GM21576 (cell line): ENCODE data around the gene COL21A1.
"Not testable (repeated sequence)": the region's sequence is repeated elsewhere in the genome, so short reads cannot be mapped to it uniquely, and the experiment has no call there.

ENCODE experiments used
- ATAC-seq: cut with Tn5 transposase; IDR thresholded peaks from one replicate; pipeline ENCODE4 v1.9.1; 2021; ENCODE audit warnings: mild to moderate bottlenecking, moderate library complexity; ENCODE audit not compliant: unreplicated experiment

The COL21A1 gene

DNA sequence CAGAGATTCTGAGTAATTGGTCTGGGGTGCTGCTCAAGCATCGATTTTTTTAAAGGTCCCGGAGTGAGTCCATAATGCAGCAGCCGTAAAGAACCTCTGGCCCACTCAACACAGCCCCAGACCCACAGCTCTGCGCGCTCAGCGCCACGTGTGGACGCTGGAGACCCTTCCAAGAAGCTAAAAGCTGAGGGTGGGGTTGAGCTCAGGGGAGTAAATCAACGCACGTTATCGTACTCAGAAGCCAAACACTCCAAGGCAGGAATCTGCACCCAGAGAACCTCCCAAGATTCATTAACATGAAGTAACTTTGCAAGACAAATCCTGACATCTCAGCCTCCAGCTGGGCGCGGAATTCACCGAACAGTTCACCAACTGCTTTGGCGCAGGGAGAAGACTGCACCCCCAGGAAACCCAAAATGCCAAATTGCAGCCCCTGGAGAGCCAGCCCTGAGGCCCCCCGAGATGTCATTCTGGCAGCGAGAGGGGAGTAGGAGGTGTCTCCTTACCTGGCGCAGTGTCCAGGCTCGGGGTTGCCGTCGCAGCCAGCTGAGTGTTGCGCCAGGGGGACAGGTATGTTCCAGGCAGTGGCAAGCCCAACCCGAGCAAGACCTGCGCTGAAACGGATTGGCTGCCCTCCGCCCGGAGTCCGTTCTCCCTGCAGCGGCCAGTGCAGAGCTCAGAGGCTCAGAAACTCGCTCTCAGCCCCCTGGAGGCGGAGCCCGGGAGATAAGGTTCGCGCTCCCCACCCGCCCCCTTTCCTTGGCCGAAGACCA is at the start of gene COL21A1:
Gene COL21A1 (minus strand): TSS at position 700 of the 773 bp plus-strand sequence. CDS start 64,962 bp downstream, outside the sequence.
- no peak for ATAC-seq

DNA sequence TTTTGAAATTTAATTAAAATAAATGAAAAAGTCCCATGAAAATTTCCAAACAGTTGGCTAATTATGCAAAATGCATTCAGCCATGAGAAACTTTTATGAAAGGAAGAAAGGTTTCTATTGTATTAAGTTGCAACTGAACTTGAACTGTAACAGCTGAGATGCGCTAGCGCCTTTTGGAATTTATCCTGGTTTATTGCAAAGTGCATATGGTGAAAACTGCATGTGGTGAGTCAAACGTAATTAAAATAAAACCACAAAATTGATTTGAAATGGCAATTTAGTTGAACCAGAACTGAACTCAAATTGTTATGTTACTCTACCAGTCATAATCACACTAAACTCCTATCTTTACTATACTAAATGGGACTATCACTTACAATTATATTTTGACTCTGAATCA is 46.4 kb upstream of the COL21A1 start:
- no peak for ATAC-seq

- no peak for ATAC-seq
These were observed 45.3 kb upstream of the COL21A1 start for GRCh38 chr6:56292505-56293181.

DNA sequence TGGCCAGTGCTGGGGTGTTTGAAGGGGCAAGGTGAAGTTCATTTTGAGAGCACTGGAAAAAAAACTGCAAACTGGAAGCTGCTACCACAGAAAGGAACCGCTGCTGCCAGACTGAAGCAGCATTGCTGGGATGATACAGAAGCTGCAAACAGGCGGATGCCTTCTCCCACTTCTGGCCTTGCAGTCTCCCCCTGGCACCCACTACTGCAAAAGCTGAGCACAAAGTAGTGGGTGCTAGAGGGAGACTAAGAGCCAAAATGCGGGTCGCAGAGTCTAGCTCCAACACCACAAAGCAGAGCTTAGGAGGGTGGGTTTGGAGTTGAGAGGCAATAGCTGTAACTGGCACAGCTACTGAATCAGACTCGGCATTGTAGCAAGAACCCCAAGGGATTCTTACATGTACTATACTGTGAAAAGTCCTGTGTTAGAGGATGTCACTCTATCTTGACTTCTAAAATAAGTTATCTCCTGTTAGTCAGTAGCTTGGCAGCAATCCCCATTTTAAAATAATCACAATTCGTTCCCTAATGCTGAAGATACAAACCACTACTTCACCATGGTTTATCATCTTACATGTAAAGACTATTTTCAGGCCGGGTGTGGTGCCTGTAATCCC is 44.0 kb upstream of the COL21A1 start:
- ATAC-seq = no peak

DNA sequence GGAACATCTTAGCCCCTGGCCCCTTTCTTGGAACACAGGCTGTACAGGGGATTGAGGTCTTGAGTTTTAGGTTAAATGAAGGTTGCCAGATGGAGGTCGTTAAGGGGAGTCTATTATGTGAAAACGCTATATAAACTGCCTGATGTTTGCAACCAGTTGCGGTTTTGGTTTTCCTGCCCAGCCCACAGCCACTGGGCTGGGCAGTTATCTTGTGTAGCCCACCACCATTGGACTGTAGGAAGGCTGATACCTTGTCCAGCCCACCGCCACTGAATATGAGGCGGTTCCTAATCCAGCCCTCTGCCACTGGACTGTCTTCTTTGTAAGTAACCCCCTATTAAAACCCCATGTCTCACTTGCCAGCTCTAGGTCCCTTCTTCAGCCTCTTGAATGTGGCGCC is 42.3 kb upstream of the COL21A1 start:
- no peak for ATAC-seq

GRCh38 chr6:56288347-56288746 is 41.0 kb upstream of the COL21A1 start:
- no peak for ATAC-seq

GRCh38 chr6:56282391-56282790 is 35.0 kb upstream of the COL21A1 start:
- no peak for ATAC-seq

DNA sequence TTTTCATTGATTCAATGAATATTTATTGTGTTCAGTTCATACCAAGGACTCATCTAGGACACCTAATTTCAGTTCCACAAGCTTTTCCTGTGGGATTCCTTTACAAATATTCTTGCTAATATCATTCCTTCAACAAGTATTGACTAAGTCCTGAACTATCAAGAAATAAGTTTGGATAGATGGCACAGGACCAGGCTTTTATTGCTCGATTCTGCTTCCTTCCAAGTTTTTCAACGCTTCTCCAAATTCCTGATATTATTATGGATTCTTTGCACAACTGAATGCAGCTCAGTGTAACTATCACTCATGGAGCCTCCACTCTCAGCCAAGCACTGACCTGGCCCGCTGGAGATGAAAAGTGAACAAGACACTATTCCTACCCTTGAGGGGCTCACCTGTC is 32.7 kb upstream of the COL21A1 start:
- no peak for ATAC-seq

- no peak for ATAC-seq
These were observed 32.1 kb upstream of the COL21A1 start for GRCh38 chr6:56279331-56280080.

DNA sequence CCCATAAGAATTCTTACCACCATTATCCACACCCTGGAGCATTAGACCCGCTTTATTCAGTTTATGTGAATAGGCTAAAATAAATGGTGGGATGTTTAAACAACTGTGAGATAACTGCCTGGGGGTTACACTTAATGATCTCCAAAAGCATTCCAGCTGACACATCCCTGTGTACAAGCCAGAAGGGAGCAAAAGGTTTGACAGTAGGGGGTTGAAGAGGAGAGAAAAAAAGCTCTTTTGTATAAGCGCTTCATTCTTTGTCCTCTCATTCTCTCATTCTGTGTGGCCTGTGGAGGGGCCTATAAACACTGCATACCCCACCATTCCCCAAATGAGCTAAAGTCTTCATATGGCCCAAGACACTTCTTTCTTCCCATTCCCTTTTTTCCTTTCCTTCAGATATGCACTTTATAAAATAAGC is 30.8 kb upstream of the COL21A1 start:
- ATAC-seq = no peak

- ATAC-seq = no peak
These were observed 23.5 kb upstream of the COL21A1 start for GRCh38 chr6:56270812-56271441.

DNA sequence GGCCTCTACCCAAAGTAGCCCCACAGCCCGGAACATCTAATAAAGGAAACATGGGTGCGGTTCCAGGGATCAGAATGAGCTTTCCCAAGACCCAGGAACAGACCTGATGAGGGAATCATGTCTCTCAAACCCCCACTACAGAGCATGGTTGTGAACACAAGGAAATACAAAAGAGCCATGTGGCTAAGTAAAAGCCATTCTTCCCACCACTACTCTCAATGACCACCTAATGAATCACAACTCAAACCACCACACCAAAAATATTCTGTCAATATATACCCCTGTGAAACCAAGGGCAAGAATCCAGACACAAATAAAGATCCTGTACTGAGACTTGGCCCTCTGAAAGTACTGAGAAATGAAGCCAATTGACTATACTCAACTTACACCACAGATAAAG is 20.9 kb upstream of the COL21A1 start:
- ATAC-seq = no peak

- no peak for ATAC-seq
These were observed 18.6 kb upstream of the COL21A1 start for GRCh38 chr6:56266011-56266410.

DNA sequence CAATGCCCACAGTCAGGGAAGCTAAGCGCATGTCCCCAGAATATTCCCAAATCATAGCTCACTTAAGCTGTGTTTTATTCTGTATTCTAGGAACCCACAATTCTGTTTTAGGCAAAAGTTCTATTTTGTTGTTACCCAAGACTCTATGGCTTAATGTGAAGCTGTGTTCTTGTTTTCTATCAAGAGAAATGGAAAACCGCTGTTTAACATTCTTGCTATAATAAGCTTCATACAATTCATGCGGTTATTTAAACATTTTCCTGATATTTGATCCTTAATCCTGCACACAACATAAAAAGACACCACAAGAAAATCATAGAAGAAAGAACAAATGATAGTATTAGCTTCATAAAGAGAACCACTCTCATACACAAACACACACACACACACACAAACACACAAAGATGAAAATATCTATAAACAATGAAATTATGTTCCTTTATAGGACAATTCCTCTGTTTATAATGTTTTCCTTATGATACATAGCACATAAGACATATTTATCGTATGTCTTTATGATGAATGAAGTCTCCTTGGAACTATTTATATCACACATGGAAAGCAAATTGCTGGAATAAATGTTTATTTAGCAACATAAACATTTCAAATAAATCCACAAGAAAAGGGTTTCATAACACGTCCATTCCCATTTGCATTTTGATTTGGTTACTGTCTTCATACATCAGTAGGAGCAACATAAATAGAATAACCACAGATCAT is 16.4 kb upstream of the COL21A1 start:
- no peak for ATAC-seq

DNA sequence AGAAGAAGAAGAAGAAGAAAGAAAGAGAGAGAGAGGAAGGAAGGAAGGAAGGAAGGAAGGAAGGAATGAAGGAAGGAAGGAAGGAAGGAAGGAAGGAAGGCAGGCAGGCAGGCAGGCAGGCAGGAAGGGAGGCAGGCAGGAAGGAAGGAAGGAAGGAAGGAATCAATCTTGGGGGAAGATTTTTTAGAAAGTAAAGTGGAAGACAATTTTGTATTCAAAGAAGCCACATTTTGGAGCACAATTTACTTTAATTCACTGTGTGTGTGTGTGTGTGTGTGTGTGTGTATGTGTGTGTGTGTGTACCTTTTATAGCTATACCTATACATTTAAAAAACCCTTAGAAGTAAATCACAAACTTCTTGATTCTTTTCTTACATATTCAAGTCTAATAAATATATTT is 13.2 kb upstream of the COL21A1 start:
- not testable (repeated sequence) for ATAC-seq

DNA sequence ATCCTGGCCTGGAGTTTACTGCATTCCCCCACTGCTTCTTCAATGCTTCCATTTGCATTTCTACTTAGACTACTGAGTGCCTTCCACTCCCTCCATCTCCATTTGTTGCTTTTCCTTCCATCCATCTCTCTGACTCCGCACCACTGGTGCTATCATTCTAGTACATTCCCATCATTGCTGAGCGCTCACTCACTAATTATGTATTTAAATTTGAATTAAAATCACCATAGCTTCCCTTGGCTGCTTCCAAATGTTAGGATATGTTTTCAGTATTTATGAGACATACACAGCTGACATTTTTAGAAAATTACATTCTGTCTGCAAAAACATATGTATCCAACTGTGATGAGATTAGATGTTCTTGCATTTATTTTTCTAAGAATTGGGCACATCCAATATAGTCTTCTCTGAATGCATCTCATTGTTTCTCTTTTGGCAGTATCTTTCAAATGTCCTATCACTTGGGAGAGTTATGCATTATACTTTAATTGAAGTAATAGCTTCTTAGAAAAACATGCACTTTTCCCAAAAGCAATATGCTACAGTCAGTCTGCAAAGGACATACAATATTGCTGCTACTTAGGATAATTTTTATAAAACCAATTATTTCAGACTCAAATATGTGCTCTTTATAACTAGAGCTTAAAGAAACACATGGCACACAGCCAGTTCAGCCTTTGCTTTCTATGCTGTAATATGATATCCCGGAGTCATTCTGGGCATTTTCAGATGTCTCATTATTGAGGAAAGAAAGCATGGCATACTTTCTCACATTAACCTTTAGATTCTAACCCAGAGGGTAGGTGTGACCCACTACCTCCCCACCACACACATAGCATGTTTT is 12.1 kb upstream of the COL21A1 start:
- ATAC-seq = no peak

- ATAC-seq = no peak
These were observed 8.0 kb upstream of the COL21A1 start for GRCh38 chr6:56255349-56255748.

DNA sequence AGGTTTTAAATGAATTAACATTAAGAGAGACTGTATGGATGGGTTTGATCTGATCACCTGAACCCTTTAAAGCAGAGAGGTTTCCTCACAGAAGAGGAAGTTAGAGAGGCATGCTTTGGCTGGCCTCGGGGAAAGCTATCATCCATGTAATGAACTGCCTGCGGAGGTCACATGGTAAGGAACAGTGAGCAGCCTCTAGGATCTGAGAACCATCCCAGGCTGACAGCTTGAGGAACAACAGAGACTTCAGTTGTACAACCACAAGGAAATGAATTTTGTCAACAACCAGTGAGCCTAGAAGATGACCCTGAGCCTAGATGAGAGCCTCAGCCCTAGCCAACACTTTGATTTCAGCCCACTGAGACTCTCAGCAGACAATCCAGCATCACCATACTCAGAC is 2.9 kb upstream of the COL21A1 start:
- ATAC-seq = no peak

DNA sequence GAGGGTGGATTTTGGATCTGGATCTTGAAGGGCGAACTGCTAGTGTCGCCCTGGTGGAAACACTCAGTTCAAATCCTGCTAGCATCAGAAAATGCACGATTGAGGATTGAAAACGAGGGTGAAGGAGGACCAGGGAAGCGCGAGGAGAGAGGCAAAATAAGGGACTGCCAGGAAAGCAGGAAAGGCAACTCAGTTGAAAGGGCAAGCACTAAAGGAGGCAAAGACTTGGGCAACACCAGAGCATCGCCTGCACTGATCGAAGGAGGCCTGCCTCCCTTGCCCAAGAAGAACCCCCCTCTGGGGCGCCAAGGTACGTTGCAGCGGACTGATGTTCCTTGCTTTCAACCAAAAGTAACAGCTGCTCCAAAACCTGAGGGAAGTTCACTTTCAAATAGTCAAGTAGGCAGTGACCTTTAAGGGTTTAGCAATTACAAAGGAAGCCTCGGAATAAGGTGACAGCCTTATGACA is 308 bp upstream of the COL21A1 start:
- no peak for ATAC-seq
